ENCODE results near the gene NYAP2.
A peak's percentile ranks its signal among the peaks of the same experiment; 100 is the strongest.

Gene NYAP2

GRCh38 chr2:225487878-225488416 is 88.4 kb downstream of the NYAP2 start:
- no peak for DNase-seq

GRCh38 chr2:225488743-225489142 is 89.2 kb downstream of the NYAP2 start:
- no peak for DNase-seq

- no peak for DNase-seq
Measured at GRCh38 chr2:225493420-225494099, 94.0 kb downstream of the NYAP2 start.

GRCh38 chr2:225494100-225494459 is 94.6 kb downstream of the NYAP2 start:
- no peak for DNase-seq

- DNase-seq: no peak
Measured at GRCh38 chr2:225495706-225496105, 96.2 kb downstream of the NYAP2 start.

GRCh38 chr2:225496568-225496967 is 97.1 kb downstream of the NYAP2 start:
- DNase-seq: no peak

- no peak for DNase-seq
Measured at GRCh38 chr2:225497166-225497565, 97.7 kb downstream of the NYAP2 start.

GRCh38 chr2:225501022-225501421 is 101.5 kb downstream of the NYAP2 start:
- no peak for DNase-seq

- DNase-seq: no peak
Measured at GRCh38 chr2:225502971-225503370, 103.5 kb downstream of the NYAP2 start.

GRCh38 chr2:225510796-225511195 is 111.3 kb downstream of the NYAP2 start:
- no peak for DNase-seq

- DNase-seq: no peak
Measured at GRCh38 chr2:225512469-225512868, 113.0 kb downstream of the NYAP2 start.

GRCh38 chr2:225512876-225513540 is 113.5 kb downstream of the NYAP2 start:
- DNase-seq: peak; percentile 3

GRCh38 chr2:225515033-225515432 is 115.5 kb downstream of the NYAP2 start:
- DNase-seq: no peak

GRCh38 chr2:225526760-225527390 is 127.4 kb downstream of the NYAP2 start:
- DNase-seq: no peak

GRCh38 chr2:225531559-225531958 is 132.0 kb downstream of the NYAP2 start:
- no peak for DNase-seq

- DNase-seq: no peak
Measured at GRCh38 chr2:225532096-225532495, 132.6 kb downstream of the NYAP2 start.

GRCh38 chr2:225534037-225534436 is 134.5 kb downstream of the NYAP2 start:
- no peak for DNase-seq

GRCh38 chr2:225534697-225535096 is 135.2 kb downstream of the NYAP2 start:
- DNase-seq: no peak

GRCh38 chr2:225536036-225536435 is 136.5 kb downstream of the NYAP2 start:
- DNase-seq: no peak

- DNase-seq: no peak
Measured at GRCh38 chr2:225543626-225544025, 144.1 kb downstream of the NYAP2 start.

- DNase-seq: no peak
Measured at GRCh38 chr2:225556461-225556860, 157.0 kb downstream of the NYAP2 start.

GRCh38 chr2:225558399-225559071 is 159.0 kb downstream of the NYAP2 start:
- no peak for DNase-seq

- no peak for DNase-seq
Measured at GRCh38 chr2:225559072-225559415, 159.5 kb downstream of the NYAP2 start.

GRCh38 chr2:225566798-225567197 is 167.3 kb downstream of the NYAP2 start:
- no peak for DNase-seq
